HG03342 (cell line): ENCODE measurements around the gene PPP1R14C.

ENCODE experiments used
- ATAC-seq: cut with Tn5 transposase; IDR thresholded peaks from one replicate; pipeline ENCODE4 v1.9.1; 2021; ENCODE audit warnings: mild to moderate bottlenecking, moderate library complexity; ENCODE audit not compliant: unreplicated experiment

Gene PPP1R14C

DNA sequence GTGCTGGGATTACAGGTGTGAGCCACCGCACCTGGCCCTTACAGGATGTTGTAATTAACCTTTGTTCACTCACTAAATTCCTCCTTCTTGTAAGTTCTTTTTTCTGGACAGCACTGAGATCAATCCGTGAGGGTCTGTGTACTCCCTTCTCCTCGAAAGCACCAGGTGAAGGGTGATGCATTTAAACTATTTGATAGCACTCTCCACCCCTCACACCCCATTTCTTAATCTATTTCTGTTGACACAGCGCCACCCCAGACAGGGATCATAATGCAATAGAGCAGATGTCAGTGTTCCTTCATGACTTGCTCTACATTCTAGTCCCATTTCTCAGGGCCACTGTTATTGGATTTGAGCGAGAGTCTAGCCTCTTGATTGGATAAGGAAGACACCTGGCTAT lies 46.3 kb downstream of the PPP1R14C start:
- no peak for ATAC-seq

DNA sequence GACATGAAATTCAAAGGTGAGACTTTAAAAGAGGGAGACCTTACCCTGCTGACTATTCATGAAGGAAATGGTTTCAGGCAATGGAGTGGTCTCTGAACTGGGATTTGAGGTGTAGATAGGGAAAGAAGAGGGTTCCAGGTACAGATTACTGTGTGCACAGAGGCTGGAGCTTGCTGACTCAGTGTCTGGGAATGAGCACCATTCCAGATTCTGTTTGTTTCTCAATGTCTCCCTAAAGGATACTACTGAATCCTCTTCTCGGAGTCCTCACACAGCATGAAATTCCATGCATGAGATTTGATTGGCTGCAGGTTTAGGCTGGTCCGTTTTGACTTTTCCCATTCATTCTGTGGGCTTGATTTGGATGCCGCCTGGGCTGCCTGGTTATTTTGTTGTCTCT lies 49.0 kb downstream of the PPP1R14C start:
- no peak for ATAC-seq

DNA sequence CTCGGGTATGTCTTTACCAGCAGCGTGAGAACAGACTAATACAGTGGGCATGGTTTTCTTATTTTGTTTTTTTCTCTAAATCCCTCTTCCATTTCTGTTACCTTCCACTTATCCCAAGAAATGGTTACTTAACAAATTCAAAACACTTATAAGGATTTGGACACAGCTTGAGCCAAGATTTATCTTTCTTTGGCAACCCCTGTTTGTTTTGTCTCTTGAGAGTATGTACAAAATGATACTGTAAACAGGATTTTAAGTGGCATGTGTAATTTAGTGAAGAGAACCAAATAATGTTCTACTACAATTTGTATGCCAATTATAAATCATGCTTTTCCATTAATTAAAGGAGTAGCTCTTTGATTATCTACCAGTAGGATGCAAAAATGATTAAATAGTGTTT lies 51.4 kb downstream of the PPP1R14C start:
- ATAC-seq: no peak

DNA sequence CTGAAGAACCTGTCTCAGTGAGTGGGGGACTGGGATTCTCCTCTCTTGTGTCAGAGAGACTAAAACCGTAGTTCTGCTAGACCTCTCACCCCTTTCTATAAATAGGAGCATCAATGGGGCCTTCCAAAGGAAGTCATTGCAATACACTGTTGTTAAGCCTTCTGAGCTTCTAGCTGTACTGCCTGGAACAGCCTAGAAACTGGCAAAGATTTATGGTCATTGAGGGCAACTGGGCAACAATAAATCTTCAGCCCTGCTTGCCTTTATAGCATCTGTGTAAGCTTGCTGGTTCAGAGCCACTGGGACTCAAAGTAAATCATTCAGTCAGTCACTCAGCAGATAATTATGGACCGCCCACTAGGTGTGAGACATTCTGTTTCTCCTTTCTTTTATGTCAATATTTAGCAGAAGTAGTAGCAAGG lies 53.2 kb downstream of the PPP1R14C start:
- ATAC-seq: no peak

DNA sequence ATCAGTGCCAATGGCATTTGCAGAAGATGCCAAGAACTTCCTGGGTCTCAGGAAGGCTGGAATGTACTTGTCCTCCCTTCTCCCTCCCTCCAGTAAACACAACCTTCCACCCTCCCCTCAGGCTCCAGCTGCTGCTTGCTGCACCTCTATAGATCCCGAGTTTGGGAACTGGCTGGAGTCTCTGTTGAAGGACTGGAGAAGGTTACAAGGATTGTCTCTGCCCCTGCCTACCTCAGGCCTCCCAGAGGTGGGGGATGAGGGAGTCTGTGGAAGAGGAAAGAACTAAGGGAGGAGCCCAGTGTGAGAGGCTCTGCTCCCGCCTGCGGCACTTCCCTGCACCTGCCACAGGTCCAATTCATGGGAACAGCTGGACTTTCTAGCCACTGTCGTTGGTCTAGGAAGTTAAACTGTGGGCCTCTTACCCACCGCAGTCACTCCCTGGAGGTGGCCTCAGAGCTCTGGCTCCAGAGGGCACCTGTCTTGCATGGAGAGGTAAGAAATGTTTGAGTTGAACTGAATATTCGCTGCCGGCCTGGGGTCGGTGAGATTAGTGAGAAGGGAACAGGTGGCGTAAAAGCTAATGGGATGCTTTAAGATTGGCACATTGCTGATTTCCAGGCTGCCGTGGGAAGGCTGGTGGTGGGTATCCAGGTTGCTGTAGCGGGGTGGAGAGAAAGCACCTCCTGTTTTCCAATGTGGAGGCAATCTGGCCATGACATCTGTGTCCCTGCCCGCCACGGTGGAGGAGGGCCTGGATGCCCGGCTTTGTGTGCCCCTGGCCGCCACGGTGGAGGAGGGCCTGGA lies 54.3 kb downstream of the PPP1R14C start:
- no peak for ATAC-seq

DNA sequence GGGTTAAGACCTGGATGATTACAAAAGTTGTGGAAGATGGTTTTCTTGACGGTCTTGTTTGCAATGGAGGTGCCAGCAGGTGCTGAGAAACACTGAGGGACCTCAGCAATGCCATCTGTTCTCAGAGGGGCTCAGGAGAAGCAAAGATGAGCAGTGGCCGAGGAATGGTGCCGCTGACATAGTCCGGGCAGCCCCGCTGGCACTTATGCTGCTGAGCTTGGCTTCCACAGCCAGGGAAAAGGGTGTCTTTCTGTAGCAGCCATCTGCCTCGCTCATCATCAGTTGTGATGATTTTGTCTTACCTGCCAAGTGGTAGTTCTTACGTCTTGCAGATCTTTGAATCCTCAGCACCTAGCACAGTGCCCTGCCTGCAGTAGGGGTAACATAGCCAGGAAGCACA lies 55.7 kb downstream of the PPP1R14C start:
- no peak for ATAC-seq

DNA sequence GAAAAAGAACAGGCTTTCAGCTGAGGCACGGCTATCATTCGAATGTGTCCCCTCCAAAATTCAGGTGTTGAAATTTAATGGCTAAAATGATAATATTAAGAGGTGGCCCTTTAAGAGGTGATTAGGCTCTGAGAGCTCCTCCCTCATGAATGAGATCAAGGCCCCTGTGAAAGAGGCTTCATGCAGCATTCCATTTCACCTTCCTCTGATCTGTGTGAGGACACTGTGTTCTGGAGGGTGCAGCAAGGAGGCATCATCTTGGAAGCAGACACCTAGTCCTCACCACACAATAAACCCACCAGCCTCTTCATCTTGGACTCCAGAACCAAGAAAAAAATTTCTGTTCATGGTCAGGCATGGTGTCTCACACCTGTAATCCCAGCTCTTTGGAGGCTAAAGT lies 56.4 kb downstream of the PPP1R14C start:
- ATAC-seq: no peak

DNA sequence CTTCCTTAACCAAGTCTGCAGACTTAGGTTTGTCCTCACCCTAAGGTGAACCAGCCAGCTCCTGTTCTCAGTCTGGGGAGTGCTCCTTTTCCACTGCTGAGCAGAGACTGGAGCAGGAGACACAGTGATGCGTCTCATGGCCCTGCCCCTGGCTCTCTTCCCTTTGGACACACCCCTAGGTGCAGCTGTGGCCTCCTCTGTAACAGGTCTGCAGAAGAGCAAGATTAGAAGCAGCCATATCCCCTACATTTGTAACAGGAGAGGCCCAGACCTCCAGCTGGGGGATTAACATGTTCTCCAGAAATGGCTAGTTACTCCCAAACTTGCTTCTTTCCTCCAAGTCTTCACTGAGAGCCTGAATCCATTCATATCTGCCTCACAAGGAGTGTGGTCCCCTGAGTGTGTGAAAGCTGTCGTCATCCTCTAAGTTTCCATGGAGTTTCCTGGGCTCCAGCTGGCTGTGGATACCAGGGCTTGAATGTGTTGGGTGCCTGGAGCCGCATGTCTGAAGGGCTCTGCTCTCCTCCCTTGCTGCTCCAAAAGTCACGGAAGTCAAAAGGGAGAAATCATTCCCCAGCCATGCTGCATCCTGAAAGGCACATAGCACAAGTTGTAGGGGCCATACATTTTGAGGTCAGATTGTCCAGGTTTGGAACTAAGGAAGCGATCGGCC lies 57.7 kb downstream of the PPP1R14C start:
- ATAC-seq: no peak

DNA sequence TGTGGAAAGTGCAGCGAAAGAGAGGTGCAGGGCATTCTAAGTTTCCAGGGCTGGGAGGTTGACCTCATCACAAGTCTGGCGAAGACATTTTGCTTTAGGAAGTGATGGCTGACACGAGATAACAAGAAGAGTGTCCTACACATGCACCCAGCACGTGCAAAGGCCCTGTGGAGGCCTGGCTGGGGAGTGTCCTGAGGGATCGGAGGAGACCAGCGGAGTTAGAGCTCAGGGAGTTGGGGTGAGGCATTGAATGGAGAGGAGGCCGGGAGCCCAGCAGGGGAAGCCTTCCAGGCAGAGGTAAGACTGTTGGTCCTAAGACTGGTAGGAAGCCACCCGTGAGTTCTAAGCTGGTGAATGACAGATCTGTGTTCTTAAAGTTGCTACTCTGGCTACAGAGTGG lies 58.4 kb downstream of the PPP1R14C start:
- no peak for ATAC-seq

DNA sequence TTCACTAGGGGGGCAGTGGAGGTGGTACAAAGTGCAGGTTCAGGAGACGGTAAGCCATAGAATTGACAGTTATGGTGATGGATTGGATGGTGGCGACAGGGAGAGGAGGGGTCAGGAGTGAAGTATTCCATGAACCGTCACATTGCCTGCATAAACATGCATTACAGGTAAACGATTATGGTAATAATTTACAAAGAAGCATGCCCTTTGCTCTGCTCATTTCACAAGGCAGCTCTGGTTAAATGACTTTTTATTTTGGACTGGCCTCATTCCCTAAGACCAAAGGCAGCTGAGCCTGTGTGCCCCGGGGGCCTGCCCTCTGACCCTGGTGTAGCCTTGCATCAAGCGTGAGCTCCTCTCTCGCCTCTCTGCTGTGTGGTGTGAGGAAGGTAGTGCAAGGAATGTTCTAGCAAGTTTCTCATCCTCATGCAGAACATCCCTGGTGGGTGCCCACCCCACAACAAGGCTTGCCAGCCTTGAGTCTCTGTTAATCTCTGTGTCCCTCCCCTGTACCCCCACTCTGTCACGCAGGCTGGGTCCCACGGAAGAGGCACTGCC lies 59.0 kb downstream of the PPP1R14C start:
- ATAC-seq: no peak

DNA sequence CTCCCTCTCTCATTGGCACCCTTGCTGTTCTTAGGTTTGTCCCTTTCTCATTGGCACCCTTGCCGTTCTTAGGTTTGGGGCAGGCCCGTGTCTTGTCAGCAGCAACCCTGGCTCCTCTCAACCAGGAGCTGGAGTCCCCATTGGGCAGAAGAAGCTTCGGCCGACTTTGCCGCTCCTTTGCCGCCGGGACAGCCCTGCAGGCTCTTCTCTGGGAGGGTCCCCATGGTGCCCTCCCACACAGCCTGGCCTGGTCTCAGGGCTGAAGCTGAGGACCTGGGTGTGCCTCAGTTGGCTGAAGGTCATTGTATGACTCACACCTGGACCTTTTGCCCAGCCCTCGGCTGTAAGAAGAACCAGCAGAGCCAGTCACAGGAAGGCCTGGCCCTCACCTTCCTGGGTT lies 59.6 kb downstream of the PPP1R14C start:
- ATAC-seq: no peak

DNA sequence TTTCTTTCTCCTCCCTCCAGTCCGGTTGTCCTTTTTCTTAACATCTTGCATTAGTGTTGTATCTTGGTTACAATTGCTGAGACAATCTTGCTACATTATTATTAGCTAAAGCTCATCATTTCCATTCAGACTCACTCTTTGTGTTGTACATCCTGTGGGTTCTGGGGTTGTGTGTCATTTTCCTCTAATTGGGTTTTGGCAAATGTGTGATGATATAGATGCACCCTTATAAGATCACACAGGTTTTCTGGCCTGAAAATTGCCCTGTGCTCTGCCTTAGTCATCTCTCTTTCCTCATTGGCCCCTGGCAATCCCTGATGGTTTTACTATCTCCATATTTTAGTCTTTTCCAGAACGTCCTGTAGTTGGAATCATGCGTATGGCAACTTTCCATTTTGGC lies 60.1 kb downstream of the PPP1R14C start:
- no peak for ATAC-seq

DNA sequence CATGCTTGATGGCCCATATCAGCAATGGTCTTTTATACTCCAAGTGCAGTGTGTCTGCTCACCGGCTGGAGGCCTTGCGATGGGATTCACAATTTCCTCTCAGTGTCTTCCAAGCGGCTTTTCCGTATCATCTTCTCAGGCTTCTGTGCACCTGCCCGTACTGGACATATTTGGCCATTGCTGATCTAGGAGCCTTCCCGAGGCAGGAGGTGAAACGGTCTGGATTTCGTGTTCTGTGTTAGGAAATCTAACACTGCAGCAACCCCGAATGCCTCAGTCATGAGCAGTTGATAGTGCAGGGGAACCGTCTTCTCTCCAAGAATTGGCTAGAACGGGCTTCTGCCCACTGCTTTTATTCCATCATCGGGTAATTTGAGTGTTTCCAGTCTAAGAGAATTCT lies 60.5 kb downstream of the PPP1R14C start:
- no peak for ATAC-seq

DNA sequence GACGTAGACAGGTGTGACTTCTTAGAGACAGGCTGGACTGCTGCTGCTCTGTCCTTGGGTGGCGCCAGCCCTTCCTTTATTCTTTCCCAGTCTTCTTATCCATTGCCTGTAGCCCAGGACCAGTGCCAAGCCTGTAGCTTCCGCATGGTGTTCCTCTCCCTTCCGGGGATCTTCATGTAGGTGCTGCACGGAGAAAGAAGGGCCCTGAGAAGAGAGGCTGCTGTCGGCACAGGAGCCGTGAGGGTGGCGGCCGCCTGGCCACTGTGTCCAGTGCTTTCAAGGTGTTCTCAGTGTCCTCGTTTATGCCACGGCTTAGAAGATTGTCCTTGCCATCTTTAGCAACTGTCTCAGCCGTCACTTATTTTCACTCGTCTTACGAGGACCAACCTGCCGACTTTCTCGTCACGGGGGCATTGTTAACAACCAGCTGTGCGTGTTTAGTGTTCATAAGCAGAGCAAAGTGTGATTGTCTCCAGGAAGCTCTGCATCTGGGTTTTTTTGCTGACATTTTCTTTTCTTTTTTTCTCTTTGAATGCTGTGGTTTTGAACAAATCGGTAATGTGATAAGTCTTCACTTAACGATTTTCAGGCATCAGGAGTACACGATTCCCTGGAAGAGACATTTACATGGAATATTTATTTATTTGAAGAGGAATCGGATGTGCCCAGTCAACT lies 61.2 kb downstream of the PPP1R14C start:
- ATAC-seq: no peak

DNA sequence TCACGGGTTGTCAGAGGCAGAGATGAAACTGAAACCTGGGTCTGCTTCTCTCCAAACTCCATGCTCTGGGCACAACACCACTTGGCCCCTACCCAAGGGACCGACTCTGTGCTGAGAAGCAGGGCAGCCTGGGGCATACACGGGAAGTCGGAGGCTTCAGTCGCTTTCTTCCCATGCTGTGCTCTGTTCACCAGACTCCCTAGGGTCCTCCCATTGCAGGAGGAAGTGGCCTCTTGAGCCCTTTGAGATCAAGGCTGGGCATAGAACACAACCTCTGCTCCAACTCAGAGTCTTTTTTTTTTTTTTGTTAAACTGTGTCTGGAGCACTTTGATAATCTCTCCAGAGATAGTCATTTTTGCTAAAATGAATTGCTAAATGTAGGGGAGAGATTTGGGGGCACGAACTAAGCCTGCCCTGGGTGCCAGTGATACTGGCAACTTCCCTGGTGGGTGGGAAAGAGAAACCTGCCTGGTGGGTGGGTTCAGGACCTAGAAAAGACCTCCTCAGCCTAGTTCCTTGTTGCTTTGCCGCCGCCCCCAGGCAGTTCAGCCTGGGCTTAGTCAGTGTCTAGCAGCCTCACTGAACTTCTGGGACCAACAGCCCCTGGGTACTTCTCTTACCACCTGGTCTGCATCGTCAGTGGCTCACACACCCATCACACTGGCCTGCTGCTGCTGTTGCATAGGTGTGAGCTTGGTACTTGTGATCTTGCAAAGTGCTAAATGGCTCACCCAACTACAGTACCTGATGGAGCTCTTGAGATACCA lies 62.0 kb downstream of the PPP1R14C start:
- no peak for ATAC-seq

DNA sequence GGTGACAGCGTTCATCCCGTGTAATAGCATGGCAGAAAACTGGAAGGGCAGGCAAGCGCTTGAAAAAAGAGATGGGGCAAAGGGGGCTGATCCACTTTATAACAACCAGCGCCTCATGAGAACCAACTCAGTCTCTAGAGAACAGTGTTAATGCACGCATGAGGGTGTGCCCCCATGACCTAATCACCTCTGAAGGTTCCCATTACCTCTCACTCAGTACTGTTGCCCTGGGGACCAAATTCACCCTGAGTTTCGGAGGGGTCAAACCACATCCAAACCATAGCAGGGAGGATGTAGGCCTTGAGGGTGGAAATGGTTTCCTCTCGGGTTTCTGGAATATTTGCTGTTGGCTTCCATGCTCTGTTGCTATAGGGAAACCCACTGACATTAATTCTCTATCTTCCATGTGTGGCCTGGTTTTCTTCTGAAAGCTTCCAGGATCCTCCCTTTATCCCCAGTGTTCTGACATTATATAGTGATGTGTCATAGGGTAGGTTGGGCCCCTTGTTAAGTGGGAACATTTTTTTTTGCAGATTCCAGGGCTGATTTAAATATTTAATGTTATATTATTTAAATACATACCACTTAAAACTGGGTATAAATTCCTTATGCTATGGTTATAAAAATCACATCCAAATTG lies 65.2 kb downstream of the PPP1R14C start:
- no peak for ATAC-seq

DNA sequence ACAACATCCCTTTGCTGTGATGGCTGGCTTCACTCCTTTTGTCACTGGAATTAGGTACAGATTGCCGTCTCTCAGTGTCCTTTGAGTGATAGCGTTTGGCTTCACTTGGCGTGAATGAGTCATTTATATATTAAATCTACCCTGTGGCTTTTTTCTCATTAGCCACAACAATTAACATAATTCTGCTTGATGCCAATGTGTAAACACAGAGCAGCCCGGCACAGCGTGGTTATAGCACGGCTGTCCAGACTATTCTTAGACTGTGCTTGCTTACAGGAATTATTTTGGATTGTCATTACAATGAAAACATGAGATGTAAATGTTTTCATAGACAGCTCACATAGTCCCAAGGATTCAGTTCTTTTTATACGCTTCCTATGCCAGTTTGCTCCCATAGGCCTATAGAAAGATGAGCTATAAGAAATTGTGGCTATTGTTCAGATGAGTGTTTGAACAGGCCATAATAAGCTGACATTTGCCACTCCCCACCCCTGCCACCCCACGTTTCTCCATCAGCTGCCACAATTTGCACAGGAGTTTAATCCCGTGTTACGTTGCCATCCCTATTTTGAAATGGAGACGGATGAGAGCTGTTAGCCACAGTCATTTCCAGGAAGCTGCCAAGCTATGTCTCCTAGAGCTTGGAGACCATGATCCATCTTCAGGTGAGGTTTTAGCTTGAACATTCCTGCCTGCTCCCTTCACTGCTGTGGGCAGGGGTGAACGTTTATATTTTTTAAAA lies 65.9 kb downstream of the PPP1R14C start:
- ATAC-seq: no peak

DNA sequence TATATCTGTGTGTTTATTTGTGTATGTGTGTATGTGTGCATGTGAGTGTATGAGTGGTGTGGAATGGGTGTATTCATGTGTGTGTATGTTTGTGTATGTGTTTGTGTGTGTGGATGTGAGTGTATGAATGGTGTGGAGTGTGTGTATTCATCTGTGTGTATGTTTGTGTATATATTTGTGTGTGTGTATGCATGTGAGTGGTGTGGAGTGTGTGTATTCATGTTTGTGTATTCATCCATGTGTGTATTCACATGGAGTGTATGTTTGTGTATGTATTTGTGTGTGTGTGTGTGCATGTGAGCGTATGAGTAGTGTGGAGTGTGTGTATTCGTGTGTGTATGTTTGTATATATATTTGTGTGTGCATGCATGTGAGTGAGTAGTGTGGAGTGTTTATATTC lies 66.6 kb downstream of the PPP1R14C start:
- no peak for ATAC-seq

DNA sequence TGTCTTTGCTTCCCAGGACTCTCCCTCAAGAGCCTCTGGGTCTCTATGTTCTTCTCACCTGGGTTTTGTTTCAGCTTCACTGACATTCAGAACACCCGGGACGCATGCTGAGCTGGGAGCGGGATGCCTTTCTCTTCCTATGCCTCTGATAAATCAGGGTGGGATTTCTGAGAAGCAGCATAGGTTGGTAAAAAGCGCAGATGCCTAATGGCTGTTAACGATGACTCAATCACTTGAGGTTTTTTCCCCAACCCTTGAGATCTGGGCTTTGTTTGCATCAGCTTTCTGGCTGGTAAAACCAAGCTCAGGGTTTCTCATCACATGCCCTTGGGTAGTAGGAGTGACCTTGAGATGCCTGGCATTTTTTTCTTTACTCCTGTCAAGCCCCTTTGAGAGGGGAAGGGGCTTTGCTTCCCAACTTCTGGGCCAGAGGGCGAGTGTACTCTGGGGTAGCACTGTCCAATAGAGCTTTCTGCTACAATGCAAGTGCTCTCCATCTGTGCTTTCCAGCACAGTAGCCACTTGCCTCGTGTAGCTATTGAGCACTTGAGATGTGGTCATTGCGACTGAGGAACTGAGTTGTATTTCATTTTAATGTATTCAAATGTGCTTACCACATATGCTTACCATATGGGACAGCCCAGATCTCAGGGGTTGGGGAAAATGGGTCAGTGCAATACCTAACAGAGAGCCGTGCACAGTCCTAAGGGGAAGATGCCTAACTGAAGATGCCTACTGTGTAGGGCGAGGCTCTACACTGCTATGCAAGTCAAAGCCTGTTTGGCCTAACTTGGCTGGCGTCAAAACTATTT lies 69.1 kb downstream of the PPP1R14C start:
- ATAC-seq: no peak
